HEK293 (cell line): ENCODE measurements around the gene KANK2.

Experiments
- CTCF ChIP-seq: fragments of 450-650 bp; formaldehyde crosslinking; IDR thresholded peaks from 2 replicates; pipeline ENCODE4 v1.5.1; 2016; ENCODE audit warnings: missing biosample characterization, missing genetic modification characterization
- SETDB1 ChIP-seq: IDR thresholded peaks from one replicate; pipeline ENCODE4 v1.6.1; 2017; ENCODE audit warnings: mild to moderate bottlenecking, low read length, moderate library complexity, mixed read lengths; ENCODE audit not compliant: insufficient read length
- TSHZ1 ChIP-seq: fragments of 450-650 bp; formaldehyde crosslinking; IDR thresholded peaks from 2 replicates; pipeline ENCODE4 v1.5.1; 2016; ENCODE audit warnings: missing biosample characterization, missing genetic modification characterization, borderline replicate concordance
- ZNF112 ChIP-seq: fragments of 450-650 bp; formaldehyde crosslinking; IDR thresholded peaks from 2 replicates; pipeline ENCODE4 v1.5.0; 2017; ENCODE audit warnings: missing biosample characterization, missing genetic modification characterization
- ZNF138 ChIP-seq: fragments of 450-650 bp; formaldehyde crosslinking; IDR thresholded peaks from 2 replicates; pipeline ENCODE4 v1.5.1; 2016; ENCODE audit warnings: missing biosample characterization, missing genetic modification characterization, borderline replicate concordance
- ZNF175 ChIP-seq: fragments of 450-650 bp; formaldehyde crosslinking; IDR thresholded peaks from 2 replicates; pipeline ENCODE4 v1.5.1; 2016; ENCODE audit warnings: missing biosample characterization, missing genetic modification characterization
- ZNF274 ChIP-seq, 2 experiments: fragments of 200-500 bp in 1 of 2; fragments of 450-650 bp in 1 of 2; sonication (Bioruptor generic) in 1 of 2; formaldehyde crosslinking in 1 of 2; IDR thresholded peaks; 2 replicates each; pipeline versions ENCODE4 v1.5.1 to v1.6.1; 2014 to 2016; ENCODE audit warnings: borderline replicate concordance in 1 of 2, inconsistent platforms in 1 of 2, low read length in 1 of 2, missing biosample characterization in 1 of 2, missing genetic modification characterization in 1 of 2
- ZNF311 ChIP-seq: fragments of 450-650 bp; formaldehyde crosslinking; IDR thresholded peaks from 2 replicates; pipeline ENCODE4 v1.5.1; 2017; ENCODE audit warnings: missing biosample characterization, missing genetic modification characterization, borderline replicate concordance
- ZNF596 ChIP-seq: fragments of 450-650 bp; IDR thresholded peaks from 2 replicates; pipeline ENCODE4 v1.5.0; 2018; ENCODE audit warnings: missing biosample characterization, mild to moderate bottlenecking, missing genetic modification characterization, moderate library complexity
- TF ChIP-seq, protein P1 (sequence below): fragments of 450-650 bp; formaldehyde crosslinking; IDR thresholded peaks from 2 replicates; pipeline ENCODE4 v1.5.1; 2017; ENCODE audit warnings: missing biosample characterization, missing genetic modification characterization

GRCh38 chr19:11191934-11192333 is 5.4 kb downstream of the KANK2 start:
- TF ChIP-seq ZNF175 (tag by site-specific recombination) (no peak), ZNF311 (no peak), ZNF274 (IDR thresholded peaks at IDR 0.05; ENCODE audit: low read length) (no peak), ZNF274 (tag by site-specific recombination; IDR thresholded peaks at IDR 0.05; ENCODE audit: borderline replicate concordance) (no peak), ZNF112 (tag by site-specific recombination) (no peak), TSHZ1 (tag by site-specific recombination) (no peak), SETDB1 (no peak), CTCF (tag by site-specific recombination) (no peak), ZNF138 (tag by site-specific recombination) (no peak), ZNF596 (tag by site-specific recombination) (no peak)
- TF ChIP-seq, protein P1, sequence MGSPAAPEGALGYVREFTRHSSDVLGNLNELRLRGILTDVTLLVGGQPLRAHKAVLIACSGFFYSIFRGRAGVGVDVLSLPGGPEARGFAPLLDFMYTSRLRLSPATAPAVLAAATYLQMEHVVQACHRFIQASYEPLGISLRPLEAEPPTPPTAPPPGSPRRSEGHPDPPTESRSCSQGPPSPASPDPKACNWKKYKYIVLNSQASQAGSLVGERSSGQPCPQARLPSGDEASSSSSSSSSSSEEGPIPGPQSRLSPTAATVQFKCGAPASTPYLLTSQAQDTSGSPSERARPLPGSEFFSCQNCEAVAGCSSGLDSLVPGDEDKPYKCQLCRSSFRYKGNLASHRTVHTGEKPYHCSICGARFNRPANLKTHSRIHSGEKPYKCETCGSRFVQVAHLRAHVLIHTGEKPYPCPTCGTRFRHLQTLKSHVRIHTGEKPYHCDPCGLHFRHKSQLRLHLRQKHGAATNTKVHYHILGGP (tag by site-specific recombination): no peak
